K562 (cell line): ENCODE data around the gene LOXL3. TPM values are rescaled to one million over a fixed set of nuclear protein-coding genes. Genes with fewer than 3 reads are reported as not detected.
A peak's percentile ranks its signal among the peaks of the same experiment; 100 is the strongest.

Source experiments
- BHLHE40 ChIP-seq: IDR thresholded peaks from 2 replicates; pipeline ENCODE4 v1.6.1; 2011; ENCODE audit warnings: low read length, improper control_type of control experiment
- HDAC2 ChIP-seq: fragments of 450-650 bp; IDR thresholded peaks from 2 replicates; pipeline ENCODE4 v1.6.1; 2016; ENCODE audit warnings: mild to moderate bottlenecking
- NUFIP1 ChIP-seq: fragments of 450-650 bp; IDR thresholded peaks from 2 replicates; pipeline ENCODE4 v1.6.1; 2018; ENCODE audit not compliant: partially characterized antibody
- SMARCE1 ChIP-seq: fragments of 450-650 bp; IDR thresholded peaks from 2 replicates; pipeline ENCODE4 v1.7.1; 2016; ENCODE audit warnings: mild to moderate bottlenecking
- TCF3 ChIP-seq: sonication (generic); formaldehyde crosslinking; IDR thresholded peaks from 2 replicates; pipeline ENCODE4 v1.4.0; 2020; ENCODE audit warnings: mild to moderate bottlenecking, missing genetic modification reagents
- U2AF2 ChIP-seq: fragments of 200-400 bp; formaldehyde crosslinking; optimal IDR thresholded peaks from 2 replicates; pipeline ENCODE3; 2017; ENCODE audit warnings: low read depth, mild to moderate bottlenecking, low read length
- ZBTB7A ChIP-seq: IDR thresholded peaks from 2 replicates; pipeline ENCODE4 v1.6.1; 2011; ENCODE audit warnings: low read depth, mild to moderate bottlenecking, low read length, moderate library complexity, borderline replicate concordance; ENCODE audit not compliant: control insufficient read depth
- ZNF232 ChIP-seq: sonication (generic); formaldehyde crosslinking; IDR thresholded peaks from 2 replicates; pipeline ENCODE4 v1.8.0; 2022; ENCODE audit warnings: mild to moderate bottlenecking, missing genetic modification reagents
- polyA plus RNA-seq, 8 experiments: library from polyadenylated mRNA; depleted of rRNA in 4 of 8; stranded (reverse) in 5 of 8; unstranded in 3 of 8; fragments of >200 nt; fragmentation: Nextera tagmentation in 2 of 8; fragmentation: Illumina TruSeq in 1 of 8; extraction: Ambion mirVana in 2 of 8; extraction: Trizol in 1 of 8; gene quantifications; 2 replicates each; pipeline versions ENCODE4 v1.2.1 to v1.2.3, GENCODE V29; 2011 to 2014; ENCODE audit warnings: inconsistent platforms in 1 of 8, missing spikeins in 1 of 8
- total RNA-seq, 7 experiments: library from RNA; depleted of rRNA in 6 of 7; stranded (reverse); fragments of >200 nt in 6 of 7; fragmentation: Illumina TruSeq in 2 of 7; extraction: Trizol in 2 of 7; gene quantifications; 2 replicates each; pipeline versions ENCODE4 v1.2.1 to v1.2.3, GENCODE V29; 2011 to 2021; ENCODE audit warnings: low replicate concordance in 1 of 7
- TF ChIP-seq, protein P1 (sequence below): conservative IDR thresholded peaks from 2 replicates; pipeline ENCODE4 v1.6.1; 2011; ENCODE audit warnings: low read depth, mild to moderate bottlenecking, low read length; ENCODE audit not compliant: control insufficient read depth
- TF ChIP-seq, protein P2 (sequence below): IDR thresholded peaks from 2 replicates; pipeline ENCODE4 v1.6.1; 2016; ENCODE audit warnings: missing genetic modification characterization, missing compliant biosample characterization
- TF ChIP-seq, protein P3 (sequence below): sonication (generic); formaldehyde crosslinking; IDR thresholded peaks from 2 replicates; pipeline ENCODE4 v1.8.1; 2023; ENCODE audit warnings: mild to moderate bottlenecking, missing genetic modification reagents
- TF ChIP-seq, protein P4 (sequence below), 3 experiments: IDR thresholded peaks in 2 of 3; conservative IDR thresholded peaks in 1 of 3; 2 replicates each; pipeline ENCODE4 v1.5.1; 2011 to 2012; ENCODE audit warnings: low read length in 3 of 3, mild to moderate bottlenecking in 3 of 3, control low read depth in 2 of 3, improper control_type of control experiment in 1 of 3, inconsistent platforms in 1 of 3, low read depth in 1 of 3, mixed read lengths in 1 of 3, moderate library complexity in 1 of 3; ENCODE audit not compliant: insufficient read depth in 2 of 3
- TF ChIP-seq, protein P5 (sequence below), 2 experiments: IDR thresholded peaks; 2 replicates each; pipeline ENCODE4 v1.6.1; 2012; ENCODE audit warnings: improper control_type of control experiment in 2 of 2, low read depth in 2 of 2, low read length in 2 of 2, borderline replicate concordance in 1 of 2

Gene LOXL3
- total and polyA plus RNA-seq, 9 of the 15 experiments (the other 6 are each of a cell fraction or from before 2014, with no cell fraction given) = 0.22 to 0.99 (median 0.31) TPM

DNA sequence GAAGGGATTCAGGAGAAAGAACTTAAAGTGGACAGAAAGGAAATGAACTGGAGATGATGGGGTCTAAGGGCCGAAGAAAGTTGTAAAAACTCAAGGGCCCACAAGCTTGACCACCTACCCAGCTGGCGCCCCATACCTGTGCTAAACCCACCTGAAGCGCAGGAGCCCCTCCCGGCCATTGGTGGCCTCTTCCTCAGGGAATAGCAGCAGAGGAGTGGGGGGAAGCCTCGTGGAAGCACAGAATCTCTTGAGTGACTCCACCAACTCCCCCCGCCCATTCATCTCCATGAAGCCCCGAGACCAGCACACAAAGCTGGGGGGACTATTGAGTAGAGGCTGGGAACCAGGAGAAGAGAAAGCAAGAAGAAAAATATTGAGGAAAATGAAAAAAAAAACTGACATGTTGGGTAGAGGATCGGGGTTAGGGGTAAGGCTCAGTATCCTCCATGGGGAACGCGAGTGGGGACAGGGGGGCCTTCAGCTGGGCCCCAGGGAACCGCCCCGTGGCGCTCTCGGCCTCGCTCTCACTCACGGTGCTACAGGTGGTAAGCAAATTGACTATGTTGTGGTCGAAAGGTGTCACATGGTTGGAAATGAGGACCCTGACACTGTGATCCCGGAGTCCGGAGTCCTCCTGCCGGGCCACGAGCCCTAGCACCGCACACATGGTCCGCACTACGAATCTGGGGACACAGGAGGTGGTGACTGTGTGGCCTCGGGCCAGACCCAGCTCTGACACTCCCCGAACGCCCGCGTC is 25.0 kb downstream of the LOXL3 start (continued):
- TF ChIP-seq, protein P1, sequence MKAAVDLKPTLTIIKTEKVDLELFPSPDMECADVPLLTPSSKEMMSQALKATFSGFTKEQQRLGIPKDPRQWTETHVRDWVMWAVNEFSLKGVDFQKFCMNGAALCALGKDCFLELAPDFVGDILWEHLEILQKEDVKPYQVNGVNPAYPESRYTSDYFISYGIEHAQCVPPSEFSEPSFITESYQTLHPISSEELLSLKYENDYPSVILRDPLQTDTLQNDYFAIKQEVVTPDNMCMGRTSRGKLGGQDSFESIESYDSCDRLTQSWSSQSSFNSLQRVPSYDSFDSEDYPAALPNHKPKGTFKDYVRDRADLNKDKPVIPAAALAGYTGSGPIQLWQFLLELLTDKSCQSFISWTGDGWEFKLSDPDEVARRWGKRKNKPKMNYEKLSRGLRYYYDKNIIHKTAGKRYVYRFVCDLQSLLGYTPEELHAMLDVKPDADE = peak; percentile 32; the same call in 1 of the 2 replicates
- TF ChIP-seq, protein P2, sequence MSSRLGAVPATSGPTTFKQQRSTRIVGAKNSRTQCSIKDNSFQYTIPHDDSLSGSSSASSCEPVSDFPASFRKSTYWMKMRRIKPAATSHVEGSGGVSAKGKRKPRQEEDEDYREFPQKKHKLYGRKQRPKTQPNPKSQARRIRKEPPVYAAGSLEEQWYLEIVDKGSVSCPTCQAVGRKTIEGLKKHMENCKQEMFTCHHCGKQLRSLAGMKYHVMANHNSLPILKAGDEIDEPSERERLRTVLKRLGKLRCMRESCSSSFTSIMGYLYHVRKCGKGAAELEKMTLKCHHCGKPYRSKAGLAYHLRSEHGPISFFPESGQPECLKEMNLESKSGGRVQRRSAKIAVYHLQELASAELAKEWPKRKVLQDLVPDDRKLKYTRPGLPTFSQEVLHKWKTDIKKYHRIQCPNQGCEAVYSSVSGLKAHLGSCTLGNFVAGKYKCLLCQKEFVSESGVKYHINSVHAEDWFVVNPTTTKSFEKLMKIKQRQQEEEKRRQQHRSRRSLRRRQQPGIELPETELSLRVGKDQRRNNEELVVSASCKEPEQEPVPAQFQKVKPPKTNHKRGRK = no peak
- TF ChIP-seq TCF3 (CRISPR knock-in tag) (no peak), ZBTB7A (peak; percentile 36; the same call in 1 of the 2 replicates), ZNF232 (peak; percentile 27; the same call in 1 of the 2 replicates), BHLHE40 (0 out of 2 replicates have a peak, but pooled peaks have one; percentile 2), SMARCE1 (no peak), U2AF2 (no peak), NUFIP1 (no peak), HDAC2 (no peak)
- TF ChIP-seq, protein P3, sequence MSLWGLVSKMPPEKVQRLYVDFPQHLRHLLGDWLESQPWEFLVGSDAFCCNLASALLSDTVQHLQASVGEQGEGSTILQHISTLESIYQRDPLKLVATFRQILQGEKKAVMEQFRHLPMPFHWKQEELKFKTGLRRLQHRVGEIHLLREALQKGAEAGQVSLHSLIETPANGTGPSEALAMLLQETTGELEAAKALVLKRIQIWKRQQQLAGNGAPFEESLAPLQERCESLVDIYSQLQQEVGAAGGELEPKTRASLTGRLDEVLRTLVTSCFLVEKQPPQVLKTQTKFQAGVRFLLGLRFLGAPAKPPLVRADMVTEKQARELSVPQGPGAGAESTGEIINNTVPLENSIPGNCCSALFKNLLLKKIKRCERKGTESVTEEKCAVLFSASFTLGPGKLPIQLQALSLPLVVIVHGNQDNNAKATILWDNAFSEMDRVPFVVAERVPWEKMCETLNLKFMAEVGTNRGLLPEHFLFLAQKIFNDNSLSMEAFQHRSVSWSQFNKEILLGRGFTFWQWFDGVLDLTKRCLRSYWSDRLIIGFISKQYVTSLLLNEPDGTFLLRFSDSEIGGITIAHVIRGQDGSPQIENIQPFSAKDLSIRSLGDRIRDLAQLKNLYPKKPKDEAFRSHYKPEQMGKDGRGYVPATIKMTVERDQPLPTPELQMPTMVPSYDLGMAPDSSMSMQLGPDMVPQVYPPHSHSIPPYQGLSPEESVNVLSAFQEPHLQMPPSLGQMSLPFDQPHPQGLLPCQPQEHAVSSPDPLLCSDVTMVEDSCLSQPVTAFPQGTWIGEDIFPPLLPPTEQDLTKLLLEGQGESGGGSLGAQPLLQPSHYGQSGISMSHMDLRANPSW (CRISPR knock-in tag) = no peak
- TF ChIP-seq, protein P4, sequence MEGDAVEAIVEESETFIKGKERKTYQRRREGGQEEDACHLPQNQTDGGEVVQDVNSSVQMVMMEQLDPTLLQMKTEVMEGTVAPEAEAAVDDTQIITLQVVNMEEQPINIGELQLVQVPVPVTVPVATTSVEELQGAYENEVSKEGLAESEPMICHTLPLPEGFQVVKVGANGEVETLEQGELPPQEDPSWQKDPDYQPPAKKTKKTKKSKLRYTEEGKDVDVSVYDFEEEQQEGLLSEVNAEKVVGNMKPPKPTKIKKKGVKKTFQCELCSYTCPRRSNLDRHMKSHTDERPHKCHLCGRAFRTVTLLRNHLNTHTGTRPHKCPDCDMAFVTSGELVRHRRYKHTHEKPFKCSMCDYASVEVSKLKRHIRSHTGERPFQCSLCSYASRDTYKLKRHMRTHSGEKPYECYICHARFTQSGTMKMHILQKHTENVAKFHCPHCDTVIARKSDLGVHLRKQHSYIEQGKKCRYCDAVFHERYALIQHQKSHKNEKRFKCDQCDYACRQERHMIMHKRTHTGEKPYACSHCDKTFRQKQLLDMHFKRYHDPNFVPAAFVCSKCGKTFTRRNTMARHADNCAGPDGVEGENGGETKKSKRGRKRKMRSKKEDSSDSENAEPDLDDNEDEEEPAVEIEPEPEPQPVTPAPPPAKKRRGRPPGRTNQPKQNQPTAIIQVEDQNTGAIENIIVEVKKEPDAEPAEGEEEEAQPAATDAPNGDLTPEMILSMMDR (IDR thresholded peaks at IDR 0.05 in 2 of 3, conservative IDR thresholded peaks at IDR 0.05 in 1 of 3; ENCODE audit: insufficient read depth in 2 of 3, low read depth in 1 of 3, low read length in 3 of 3) = peak in 2 of 3 experiments; percentile 21 to 42; a peak in 3 of 6 replicates
- TF ChIP-seq, protein P5, sequence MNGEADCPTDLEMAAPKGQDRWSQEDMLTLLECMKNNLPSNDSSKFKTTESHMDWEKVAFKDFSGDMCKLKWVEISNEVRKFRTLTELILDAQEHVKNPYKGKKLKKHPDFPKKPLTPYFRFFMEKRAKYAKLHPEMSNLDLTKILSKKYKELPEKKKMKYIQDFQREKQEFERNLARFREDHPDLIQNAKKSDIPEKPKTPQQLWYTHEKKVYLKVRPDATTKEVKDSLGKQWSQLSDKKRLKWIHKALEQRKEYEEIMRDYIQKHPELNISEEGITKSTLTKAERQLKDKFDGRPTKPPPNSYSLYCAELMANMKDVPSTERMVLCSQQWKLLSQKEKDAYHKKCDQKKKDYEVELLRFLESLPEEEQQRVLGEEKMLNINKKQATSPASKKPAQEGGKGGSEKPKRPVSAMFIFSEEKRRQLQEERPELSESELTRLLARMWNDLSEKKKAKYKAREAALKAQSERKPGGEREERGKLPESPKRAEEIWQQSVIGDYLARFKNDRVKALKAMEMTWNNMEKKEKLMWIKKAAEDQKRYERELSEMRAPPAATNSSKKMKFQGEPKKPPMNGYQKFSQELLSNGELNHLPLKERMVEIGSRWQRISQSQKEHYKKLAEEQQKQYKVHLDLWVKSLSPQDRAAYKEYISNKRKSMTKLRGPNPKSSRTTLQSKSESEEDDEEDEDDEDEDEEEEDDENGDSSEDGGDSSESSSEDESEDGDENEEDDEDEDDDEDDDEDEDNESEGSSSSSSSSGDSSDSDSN (IDR thresholded peaks at IDR 0.05; ENCODE audit: borderline replicate concordance in 1 of 2, low read depth in 2 of 2, low read length in 2 of 2) = no peak
